SK-N-SH (cell line): ENCODE results near the gene CDK14. TPM values are rescaled to one million over a fixed set of nuclear protein-coding genes. Genes with fewer than 3 reads are reported as not detected.

Experiments
- CTCF ChIA-PET: fragments of 300-600, 350-600 bp; formaldehyde crosslinking; extraction: SDS; loops from one replicate; lab custom pipeline; 2021; lab: Yijun Ruan, JAX
- POLR2A ChIA-PET: fragments of 350-600 bp; sonication (Branson Sonifier 250); formaldehyde crosslinking; extraction: SDS; loops from one replicate; lab custom pipeline; 2020; ENCODE audit warnings: antibody characterized with exemption, inconsistent platforms; lab: Yijun Ruan, JAX
- DNase-seq: peaks from one replicate; pipeline ENCODE4 v3.0.0; 2012
- H2AFZ ChIP-seq: fragments of 200-600 bp; sonication (generic); 2 replicates; pipeline ENCODE4 v1.8.1; 2016; ENCODE audit warnings: antibody characterized with exemption, mild to moderate bottlenecking, low read depth
- H3F3A ChIP-seq: fragments of 200-600 bp; sonication (generic); replicated peaks from 2 replicates; pipeline ENCODE3; 2016; ENCODE audit warnings: antibody characterized with exemption, mild to moderate bottlenecking; ENCODE audit not compliant: insufficient read depth
- H3K27ac ChIP-seq, 2 experiments: fragments of 200-500 bp in 1 of 2; fragments of 200-600 bp in 1 of 2; sonication (Bioruptor generic) in 1 of 2; sonication (generic), shearing (Covaris generic) in 1 of 2; 2 replicates each; pipeline versions ENCODE4 v1.5.1 to v1.6.1; 2014 to 2016; ENCODE audit warnings: low read depth in 2 of 2, inconsistent platforms in 1 of 2, low read length in 1 of 2, mild to moderate bottlenecking in 1 of 2, mixed read lengths in 1 of 2
- H3K27me3 ChIP-seq: fragments of 200-600 bp; sonication (generic), shearing (Covaris generic); 2 replicates; pipeline ENCODE4 v1.6.1; 2016; ENCODE audit warnings: mixed run types; ENCODE audit not compliant: insufficient read depth
- H3K36me3 ChIP-seq, 2 experiments: fragments of 200-500 bp in 1 of 2; fragments of 200-600 bp in 1 of 2; sonication (Bioruptor generic) in 1 of 2; sonication (generic) in 1 of 2; replicated peaks in 1 of 2; 2 replicates each; pipeline versions ENCODE3 to v1.5.1; 2014 to 2016; ENCODE audit warnings: low read length in 1 of 2, mild to moderate bottlenecking in 1 of 2; ENCODE audit not compliant: insufficient read depth in 2 of 2, control insufficient read depth in 1 of 2
- H3K4me1 ChIP-seq, 2 experiments: fragments of 200-500 bp in 1 of 2; fragments of 200-600 bp in 1 of 2; sonication (Bioruptor generic) in 1 of 2; sonication (generic), shearing (Covaris generic) in 1 of 2; 2 replicates each; pipeline versions ENCODE4 v1.5.1 to v1.6.1; 2014 to 2016; ENCODE audit warnings: low read depth in 1 of 2, low read length in 1 of 2, mixed run types in 1 of 2; ENCODE audit not compliant: insufficient read depth in 2 of 2, control insufficient read depth in 1 of 2
- H3K4me2 ChIP-seq: fragments of 200-600 bp; sonication (generic), shearing (Covaris generic); 2 replicates; pipeline ENCODE4 v1.6.1; 2017; ENCODE audit warnings: mixed run types
- H3K4me3 ChIP-seq, 2 experiments: fragments of 200-500 bp in 1 of 2; fragments of 200-600 bp in 1 of 2; sonication (Bioruptor generic) in 1 of 2; sonication (generic), shearing (Covaris generic) in 1 of 2; 2 replicates each; pipeline versions ENCODE4 v1.5.1 to v1.8.1; 2014 to 2016; ENCODE audit warnings: low read depth in 2 of 2, inconsistent platforms in 1 of 2, low read length in 1 of 2, mild to moderate bottlenecking in 1 of 2, mixed read lengths in 1 of 2, moderate library complexity in 1 of 2
- H3K79me2 ChIP-seq: fragments of 200-600 bp; sonication (generic); 2 replicates; pipeline ENCODE4 v1.8.1; 2017; ENCODE audit warnings: mild to moderate bottlenecking; ENCODE audit not compliant: insufficient read depth
- H3K9ac ChIP-seq: fragments of 200-600 bp; sonication (generic); 2 replicates; pipeline ENCODE4 v1.6.1; 2017; ENCODE audit warnings: mixed run types
- H3K9me2 ChIP-seq: fragments of 200-600 bp; sonication (generic); 2 replicates; pipeline ENCODE4 v1.6.1; 2017; ENCODE audit warnings: mixed run types
- H3K9me3 ChIP-seq: fragments of 200-600 bp; sonication (generic); 2 replicates; pipeline ENCODE4 v1.6.1; 2017; ENCODE audit warnings: mixed run types, mild to moderate bottlenecking, moderate library complexity
- H4K20me1 ChIP-seq: fragments of 200-600 bp; sonication (generic); 2 replicates; pipeline ENCODE4 v1.6.1; 2017; ENCODE audit warnings: mild to moderate bottlenecking, mixed run types; ENCODE audit not compliant: insufficient read depth
- ELF1 ChIP-seq: IDR thresholded peaks from 2 replicates; pipeline ENCODE4 v1.4.0; 2012
- FOSL2 ChIP-seq: IDR thresholded peaks from 2 replicates; pipeline ENCODE4 v1.4.0; 2012; ENCODE audit warnings: low read depth, mild to moderate bottlenecking, moderate library complexity, borderline replicate concordance
- FOXJ3 ChIP-seq: sonication (generic); formaldehyde crosslinking; IDR thresholded peaks from 2 replicates; pipeline ENCODE4 v1.5.1; 2020; ENCODE audit warnings: mild to moderate bottlenecking, missing genetic modification reagents
- FOXM1 ChIP-seq: IDR thresholded peaks from 2 replicates; pipeline ENCODE4 v1.4.0; 2012; ENCODE audit warnings: low read depth, mild to moderate bottlenecking
- GABPA ChIP-seq: IDR thresholded peaks from 2 replicates; pipeline ENCODE4 v1.4.0; 2012; ENCODE audit warnings: low read depth, mild to moderate bottlenecking
- GATA2 ChIP-seq: sonication (generic); formaldehyde crosslinking; IDR thresholded peaks from 2 replicates; pipeline ENCODE4 v1.5.0; 2020; ENCODE audit warnings: mild to moderate bottlenecking, missing genetic modification reagents
- IRF3 ChIP-seq: fragments of 150-350 bp; IDR thresholded peaks from 2 replicates; pipeline ENCODE4 v1.6.1; 2016; ENCODE audit warnings: mild to moderate bottlenecking, low read depth, low read length
- JUND ChIP-seq: IDR thresholded peaks from 2 replicates; pipeline ENCODE4 v1.4.0; 2012
- MEF2A ChIP-seq: IDR thresholded peaks from 2 replicates; pipeline ENCODE4 v1.4.0; 2012; ENCODE audit warnings: low read depth, borderline replicate concordance
- NFIC ChIP-seq: IDR thresholded peaks from 2 replicates; pipeline ENCODE4 v1.4.0; 2012; ENCODE audit warnings: borderline replicate concordance
- NRF1 ChIP-seq: IDR thresholded peaks from 2 replicates; pipeline ENCODE4 v1.6.1; 2012; ENCODE audit warnings: low read depth, mild to moderate bottlenecking, low read length
- PBX3 ChIP-seq: IDR thresholded peaks from 2 replicates; pipeline ENCODE4; 2012
- POLR2AphosphoS5 ChIP-seq: IDR thresholded peaks from 2 replicates; pipeline ENCODE4 v1.6.1; 2012; ENCODE audit warnings: low read depth, low read length
- SIN3A ChIP-seq: IDR thresholded peaks from 2 replicates; pipeline ENCODE4 v1.6.1; 2012; ENCODE audit warnings: low read depth, mild to moderate bottlenecking, low read length, moderate library complexity, borderline replicate concordance
- SMC3 ChIP-seq: IDR thresholded peaks from 2 replicates; pipeline ENCODE4 v1.6.1; 2012; ENCODE audit warnings: low read depth, low read length, improper control_type of control experiment
- TAF1 ChIP-seq: IDR thresholded peaks from 2 replicates; pipeline ENCODE4 v1.6.1; 2012; ENCODE audit warnings: low read depth, mild to moderate bottlenecking, low read length, moderate library complexity, borderline replicate concordance
- TEAD4 ChIP-seq: IDR thresholded peaks from 2 replicates; pipeline ENCODE4 v1.4.0; 2012; ENCODE audit warnings: mild to moderate bottlenecking, borderline replicate concordance; ENCODE audit not compliant: insufficient read depth
- USF2 ChIP-seq: fragments of 150-350 bp; IDR thresholded peaks from 2 replicates; pipeline ENCODE4 v1.6.1; 2017; ENCODE audit warnings: antibody characterized with exemption, low read length, low read depth, borderline replicate concordance
- YY1 ChIP-seq: IDR thresholded peaks from 2 replicates; pipeline ENCODE4 v1.4.0; 2012; ENCODE audit warnings: low read depth, mild to moderate bottlenecking
- ZBTB33 ChIP-seq: IDR thresholded peaks from 2 replicates; pipeline ENCODE4 v1.4.0; 2012; ENCODE audit warnings: low read depth, borderline replicate concordance
- WGBS: methylation state at CpG from one replicate; pipeline ENCODE4 v1.1.6; 2017; ENCODE audit warnings: low lambda C conversion rate; 5-methylcytosine and 5-hydroxymethylcytosine counted together
- polyA plus RNA-seq, 3 experiments: library from polyadenylated mRNA; depleted of rRNA; stranded (reverse); fragments of >200 nt; gene quantifications; 2 replicates each; pipeline ENCODE4 v1.2.3, GENCODE V29; 2012

CDK14 gene
- polyA plus RNA-seq, 1 of the 3 experiments (the other 2 are of a cell fraction) = 13.9 TPM

- TF ChIP-seq POLR2AphosphoS5 (peak; percentile 16; the same call in 1 of the 2 replicates), GATA2 (no peak), FOXJ3 (CRISPR knock-in tag) (no peak), JUND (peak; percentile 69), GABPA (no peak), NRF1 (no peak), NFIC (peak; percentile 90), TAF1 (peak; percentile 46; the same call in 1 of the 2 replicates), USF2 (no peak), SMC3 (no peak), FOSL2 (peak; percentile 77; the same call in 1 of the 2 replicates), ELF1 (peak; percentile 54; the same call in 1 of the 2 replicates), MEF2A (peak; percentile 78; the same call in 1 of the 2 replicates), SIN3A (0 out of 2 replicates have a peak, but pooled peaks have one; percentile 32), YY1 (0 out of 2 replicates have a peak, but pooled peaks have one; percentile 32), FOXM1 (peak; percentile 69), PBX3 (peak; percentile 68), IRF3 (no peak), TEAD4 (peak; percentile 60; the same call in 1 of the 2 replicates)
Measured at GRCh38 chr7:90594751-90595317, 1.3 kb upstream of the CDK14 start (continued).

GRCh38 chr7:90595342-90595800, 750 bp upstream of the CDK14 start:
- Histone ChIP-seq H4K20me1 (peaks cover 13% of the 10 kb centered on the region; the same call in 1 of the 2 replicates), H3K79me2 (peaks cover 41% of the 10 kb centered on the region), H3K4me1 (peaks cover 16 to 31% of the 10 kb centered on the region in 2 experiments), H3K4me3 (peak overlapping the region; percentile 96 to 99)
- POLR2A ChIA-PET = no interaction called here
- TF ChIP-seq ZBTB33 = no peak
- peak; percentile 17; the same call in 1 of the 2 replicates for TF ChIP-seq TAF1
- TF ChIP-seq FOSL2 = no peak
- no peak for TF ChIP-seq NRF1
- TF ChIP-seq, all 33 proteins: peak for 1
- CTCF ChIA-PET = interaction anchor here (0.6 to 5.3 kb wide), 29 partner anchors 7 to 489 kb away, joined by 3 to 44 read pairs (median 4); partner anchors contain the start of genes PTTG1IP2 and STEAP1
- H3K9me3 ChIP-seq = no peaks in the 10 kb centered on the region
- peak overlapping the region; percentile 90; the same call in 1 of the 2 replicates for H3K9ac ChIP-seq
- DNase-seq = no peak
- H3K27me3 ChIP-seq = no peaks in the 10 kb centered on the region
- H3K4me2 ChIP-seq = peak overlapping the region; percentile 72
- no peaks in the 10 kb centered on the region for H3K36me3 ChIP-seq
- no peaks in the 10 kb centered on the region for H3K9me2 ChIP-seq
- peaks cover 34% of the 10 kb centered on the region for H3F3A ChIP-seq
- WGBS = 44% methylated on average over 9 of the region's 10 CpGs
- H2AFZ ChIP-seq = peak overlapping the region; percentile 74
- peak overlapping the region; percentile 40 to 85 for H3K27ac ChIP-seq
